Heart left ventricle (tissue), 13 donors: ENCODE data around the gene ANKRD39.

Source experiments
- POLR2A ChIP-seq, 2 donors: fragments of 450-650 bp; IDR thresholded peaks; one replicate each; pipeline ENCODE4 v1.6.1; 2017; ENCODE audit warnings: antibody characterized with exemption in 2 of 2, mild to moderate bottlenecking in 2 of 2, moderate library complexity in 2 of 2
- TF ChIP-seq, protein P1 (sequence below), 12 donors: fragments of 200-600 bp; sonication (generic) in 4 of 12; IDR thresholded peaks; one replicate each; pipeline versions ENCODE4 v1.5.0 to v1.8.0; 2018 to 2022; ENCODE audit warnings: antibody characterized with exemption in 12 of 12, mild to moderate bottlenecking in 5 of 12
- donor health status: ischemic (EF 13 %, LVEDD 7.1; RV severe dilation, severe dysfunction).
- donor health status: DM: no; HTN: yes; CAD: no.
- donor health status: DM: no; HTN: no; CAD: no.
- donor health status: ischemic (EF 25% LVEDD 6.9; RV normal size, moderate dysfunction).
- donor health status: ischemic (EF 25% LVEDD 5.7; RV mildly dilated, moderate dysfunction).
- donor health status: ischemic (EF 35%, LVEDD 5.7; RV mildly dilated, moderate dysfunction).
- donor health status: nonischemic (EF 11% LVEDD 7.7; RV severe dilation, severe dysfunction).
- donor health status: DM: yes; HTN: yes; CAD: no.
- donor health status: PGD.
- donor health status: ischemic (EF 29% LVEDD 5.4; RV normal size, mild dysfunction).
- donor health status: nonischemic (EF 23%, LVEDD 6.1; RV moderate dilation, normal function).

- TF ChIP-seq, protein P1, sequence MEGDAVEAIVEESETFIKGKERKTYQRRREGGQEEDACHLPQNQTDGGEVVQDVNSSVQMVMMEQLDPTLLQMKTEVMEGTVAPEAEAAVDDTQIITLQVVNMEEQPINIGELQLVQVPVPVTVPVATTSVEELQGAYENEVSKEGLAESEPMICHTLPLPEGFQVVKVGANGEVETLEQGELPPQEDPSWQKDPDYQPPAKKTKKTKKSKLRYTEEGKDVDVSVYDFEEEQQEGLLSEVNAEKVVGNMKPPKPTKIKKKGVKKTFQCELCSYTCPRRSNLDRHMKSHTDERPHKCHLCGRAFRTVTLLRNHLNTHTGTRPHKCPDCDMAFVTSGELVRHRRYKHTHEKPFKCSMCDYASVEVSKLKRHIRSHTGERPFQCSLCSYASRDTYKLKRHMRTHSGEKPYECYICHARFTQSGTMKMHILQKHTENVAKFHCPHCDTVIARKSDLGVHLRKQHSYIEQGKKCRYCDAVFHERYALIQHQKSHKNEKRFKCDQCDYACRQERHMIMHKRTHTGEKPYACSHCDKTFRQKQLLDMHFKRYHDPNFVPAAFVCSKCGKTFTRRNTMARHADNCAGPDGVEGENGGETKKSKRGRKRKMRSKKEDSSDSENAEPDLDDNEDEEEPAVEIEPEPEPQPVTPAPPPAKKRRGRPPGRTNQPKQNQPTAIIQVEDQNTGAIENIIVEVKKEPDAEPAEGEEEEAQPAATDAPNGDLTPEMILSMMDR (IDR thresholded peaks at IDR 0.05): no peak
- TF ChIP-seq POLR2A (IDR thresholded peaks at IDR 0.05): no peak
These were observed 26.1 kb downstream of the ANKRD39 start for GRCh38 chr2:96831679-96832078.
